Activated T-helper 9 cell treated with anti-CD3 and anti-CD28 coated beads, Interleukin-2, amount 50 U/mL, for 16 hours (primary cell): ENCODE data around the gene CDK5.

Experiments used
- DNase-seq: peaks from one replicate; pipeline ENCODE4 v3.0.0-alpha.2; 2020; ENCODE audit warnings: low read depth

Gene CDK5

GRCh38 chr7:151071032-151071866 lies 13.6 kb upstream of the CDK5 start:
- DNase-seq, result no peak

DNA sequence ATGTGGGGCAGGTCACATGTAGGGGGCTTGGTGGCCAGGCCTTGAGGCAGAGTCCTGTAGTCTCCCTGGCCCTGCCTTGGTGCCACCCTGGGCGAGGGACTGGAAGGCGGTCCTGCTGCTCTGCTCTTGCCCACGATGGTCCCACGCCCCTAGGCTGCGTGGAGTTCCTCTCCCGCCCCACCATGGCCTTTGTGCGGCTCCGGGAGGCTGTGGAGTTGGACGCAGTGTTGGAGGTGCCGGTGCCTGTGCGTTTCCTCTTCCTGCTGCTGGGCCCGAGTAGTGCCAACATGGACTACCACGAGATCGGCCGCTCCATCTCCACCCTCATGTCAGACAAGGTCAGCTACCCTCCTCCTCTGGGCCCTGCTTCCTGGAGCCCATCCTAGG lies 12.9 kb upstream of the CDK5 start:
- DNase-seq, result no peak

- DNase-seq, result no peak
These were observed 12.3 kb upstream of the CDK5 start for GRCh38 chr7:151069841-151070573.

- no peak for DNase-seq
These were observed 10.5 kb upstream of the CDK5 start for GRCh38 chr7:151068069-151068773.

DNA sequence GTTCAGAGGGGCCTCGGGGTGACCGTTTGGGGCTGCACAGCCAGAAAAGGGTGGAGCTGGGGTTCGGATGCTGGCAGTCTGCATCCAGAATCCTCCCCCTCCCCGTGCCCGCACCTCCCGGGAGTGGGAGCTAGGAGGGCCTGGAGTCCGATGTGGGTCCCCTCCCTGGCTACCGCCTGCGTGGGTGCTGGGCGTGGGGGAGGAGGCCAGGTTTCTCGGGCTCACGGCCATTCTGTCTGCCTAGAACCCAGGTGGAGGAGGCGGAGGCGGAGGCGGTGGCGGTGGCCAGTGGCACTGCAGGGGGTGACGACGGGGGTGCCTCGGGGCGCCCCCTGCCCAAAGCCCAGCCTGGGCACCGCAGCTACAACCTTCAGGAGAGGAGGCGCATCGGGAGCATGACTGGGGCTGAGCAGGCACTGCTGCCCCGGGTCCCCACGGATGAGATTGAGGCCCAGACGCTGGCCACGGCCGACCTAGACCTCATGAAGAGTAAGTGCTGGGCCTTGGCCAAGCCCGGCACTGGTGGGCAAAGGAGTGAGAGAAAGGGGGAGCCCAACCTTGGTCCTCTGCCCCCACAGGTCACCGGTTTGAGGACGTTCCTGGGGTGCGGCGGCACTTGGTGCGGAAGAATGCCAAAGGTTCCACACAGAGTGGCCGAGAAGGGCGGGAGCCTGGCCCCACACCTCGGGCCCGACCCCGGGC lies 8.7 kb upstream of the CDK5 start:
- DNase-seq, result no peak

GRCh38 chr7:151065516-151065915 lies 7.8 kb upstream of the CDK5 start:
- no peak for DNase-seq

GRCh38 chr7:151064993-151065392 lies 7.3 kb upstream of the CDK5 start:
- DNase-seq, result no peak

GRCh38 chr7:151064454-151064853 lies 6.8 kb upstream of the CDK5 start:
- no peak for DNase-seq

GRCh38 chr7:151063212-151063561 lies 5.5 kb upstream of the CDK5 start:
- DNase-seq, result no peak

- DNase-seq, result no peak
These were observed 4.9 kb upstream of the CDK5 start for GRCh38 chr7:151062399-151063211.

DNA sequence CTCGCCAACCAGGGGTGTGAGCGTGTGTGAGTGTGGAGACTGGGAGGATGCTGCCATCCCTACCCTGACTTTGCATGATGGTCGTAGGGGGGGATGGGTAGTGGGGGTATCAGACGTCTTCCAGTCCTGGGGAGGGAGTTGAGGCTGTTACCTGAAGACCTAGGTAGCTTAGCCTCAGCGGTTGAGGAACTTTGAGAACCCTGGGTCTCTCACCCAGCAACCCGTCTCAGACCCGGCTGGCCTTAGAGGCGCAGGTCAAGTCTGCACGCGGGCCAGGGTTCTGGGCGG lies 4.4 kb upstream of the CDK5 start:
- no peak for DNase-seq

DNA sequence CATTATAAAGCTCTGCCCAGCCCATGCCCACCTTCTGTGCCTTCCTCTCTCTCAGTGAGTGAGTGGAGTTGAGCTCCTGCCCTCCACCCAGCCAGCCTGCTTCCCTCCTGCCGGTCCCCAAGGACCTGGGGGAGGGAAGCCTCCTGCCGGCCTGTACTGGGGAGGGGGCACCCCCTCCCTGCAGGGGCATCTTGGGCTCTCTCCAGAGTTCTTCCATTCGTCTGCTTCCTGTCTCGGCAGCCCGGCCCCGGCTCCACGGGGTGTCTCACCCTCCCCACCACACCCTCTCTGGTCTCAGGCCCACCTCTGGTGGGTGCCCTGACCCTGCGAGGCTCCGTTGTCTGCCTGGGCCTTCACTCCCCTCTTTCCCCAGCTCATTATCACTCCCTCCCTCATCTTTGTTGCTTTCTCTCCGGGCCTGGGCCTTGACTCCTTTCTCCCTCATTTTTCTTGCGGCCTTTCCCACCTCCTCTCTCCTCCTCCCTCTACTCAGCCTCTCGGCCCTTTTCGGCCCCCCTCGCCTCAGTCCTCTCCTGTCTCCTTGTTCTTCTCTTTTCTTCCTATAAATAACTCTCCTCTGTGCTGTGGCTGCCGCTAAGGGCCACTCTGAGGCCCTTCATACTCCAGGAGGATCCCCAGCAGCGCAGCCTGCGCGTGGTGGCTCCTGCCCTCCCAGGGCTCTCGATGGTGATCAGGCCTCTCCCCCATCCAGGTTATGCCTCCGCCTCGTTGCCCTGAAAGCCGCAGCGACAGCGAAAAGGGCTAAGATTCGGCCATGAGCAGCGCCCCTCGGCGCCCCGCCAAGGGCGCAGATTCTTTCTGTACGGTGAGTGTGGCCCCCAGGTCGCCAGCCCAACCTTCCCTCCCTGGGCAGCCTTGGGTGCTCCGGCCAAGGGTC lies 3.8 kb upstream of the CDK5 start:
- DNase-seq, result no peak

DNA sequence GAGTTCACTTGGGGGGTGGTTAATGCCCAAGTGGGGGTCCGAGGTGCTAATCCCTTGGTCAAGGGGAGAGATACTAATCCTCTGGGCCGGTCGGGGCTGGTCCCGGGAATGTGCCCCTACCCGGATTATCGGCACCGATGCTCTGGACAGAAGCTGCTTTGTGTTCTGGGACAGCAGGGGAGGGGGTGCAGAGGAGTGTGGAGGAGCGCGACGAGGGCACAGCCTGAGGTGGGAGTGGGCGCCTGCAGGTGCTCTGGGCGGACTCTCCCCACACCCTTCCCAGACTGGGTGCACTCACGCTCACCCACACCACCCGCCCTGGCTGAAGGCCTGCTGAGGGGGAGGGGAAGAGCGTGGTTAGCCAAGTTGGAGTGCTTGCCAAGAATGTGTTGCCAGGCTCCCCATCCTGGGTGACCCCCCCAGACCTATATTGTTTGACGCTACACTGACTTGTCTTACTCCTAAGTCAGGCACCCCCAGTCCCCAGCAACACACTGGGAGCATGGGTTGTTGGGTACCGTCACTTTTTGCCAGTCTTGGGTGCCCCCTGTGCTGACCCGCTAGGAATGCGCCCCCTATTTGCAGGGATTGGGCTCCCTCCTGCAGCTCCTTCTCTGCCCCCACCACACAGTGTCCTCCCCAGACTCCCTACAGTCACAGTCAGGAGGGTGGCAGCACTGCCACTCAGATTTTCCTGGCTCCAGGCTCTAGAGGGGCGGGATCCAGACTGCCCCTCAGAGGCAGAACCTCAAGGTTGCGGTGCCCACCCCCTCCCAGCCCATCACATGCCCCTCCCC lies 2.9 kb upstream of the CDK5 start:
- DNase-seq, result no peak

GRCh38 chr7:151060113-151060415 lies 2.4 kb upstream of the CDK5 start:
- DNase-seq, result no peak

- DNase-seq, result peak; percentile 65
These were observed 1.8 kb upstream of the CDK5 start, which contains the start of gene SLC4A2 for GRCh38 chr7:151059367-151060112. SLC4A2 (plus strand) TSS chr7:151059589; CDS start chr7:151061988, 2,399 bp downstream.

GRCh38 chr7:151058781-151059366 lies 1.2 kb upstream of the CDK5 start:
- DNase-seq, result no peak

DNA sequence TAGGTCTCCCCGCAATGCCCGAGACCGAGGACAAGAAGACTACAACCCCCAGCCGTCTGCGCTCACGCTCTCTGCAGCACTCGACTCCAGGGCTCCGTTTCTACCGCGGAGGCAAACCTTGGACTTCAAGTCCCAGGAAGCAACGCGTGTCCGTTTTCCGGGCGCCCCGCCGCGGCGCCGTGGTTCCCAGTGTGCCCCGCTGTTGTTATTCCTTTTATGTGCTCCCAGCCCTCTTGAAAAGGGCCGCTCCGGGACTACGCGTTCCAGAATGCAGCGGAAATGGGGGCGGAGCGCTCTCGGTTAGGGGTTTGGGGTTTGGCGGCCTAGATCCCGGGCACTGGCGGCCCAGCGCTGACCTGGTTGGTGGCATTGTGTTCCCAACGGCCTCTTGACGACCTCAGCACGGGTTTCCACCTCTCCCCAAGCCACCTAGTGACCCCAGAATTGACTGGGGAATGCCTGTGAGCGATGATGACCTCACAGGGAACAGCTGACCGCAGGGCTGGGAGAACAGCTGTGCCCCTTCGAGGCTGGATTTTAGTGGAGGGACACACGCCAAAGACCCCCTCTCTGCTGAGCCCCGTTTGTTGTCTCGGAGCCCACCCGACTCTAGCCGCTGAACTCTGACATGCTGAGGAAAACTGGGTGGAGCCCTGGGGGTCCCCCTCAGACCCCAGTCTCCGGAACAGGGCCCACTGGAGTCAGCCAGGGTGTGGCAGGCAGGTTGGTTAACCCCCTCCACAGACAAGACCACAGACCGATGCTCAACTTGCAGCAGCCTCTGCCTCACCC lies 488 bp upstream of the CDK5 start:
- DNase-seq, result peak; percentile 95
